ENCODE measurements around the gene SPOCK1. TPM values are rescaled to one million over a fixed set of nuclear protein-coding genes. Genes with fewer than 3 reads are reported as not detected.

The SPOCK1 gene
- total and polyA plus RNA-seq, 2 donors (not counting 3 experiments of a cell fraction or from before 2014, with no cell fraction given), result 144 to 280 TPM

DNA sequence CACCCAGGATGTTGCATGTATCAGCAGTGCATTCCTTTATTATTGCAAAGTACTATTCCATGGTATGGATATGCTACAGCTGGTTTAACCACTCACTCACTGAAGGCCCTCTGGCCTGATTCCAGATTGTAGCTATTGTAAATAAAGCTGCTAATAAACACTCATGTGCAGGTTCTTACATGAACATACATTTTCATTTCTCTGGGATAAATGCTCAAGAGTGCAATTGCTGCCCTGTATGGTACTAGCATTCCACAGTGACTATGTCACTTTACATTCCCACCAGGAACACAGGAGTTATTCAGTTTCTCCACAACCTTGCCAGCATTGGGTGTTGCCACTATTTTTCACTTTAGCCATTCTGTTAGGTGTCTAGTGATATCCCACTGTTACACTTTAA, 267.6 kb downstream of the SPOCK1 start:
- DNase-seq (ENCODE audit: low read depth, low spot score) (no peak), FAIRE-seq (peak; percentile 61)
- TF ChIP-seq POLR2AphosphoS5 (IDR thresholded peaks at IDR 0.05; ENCODE audit: insufficient read depth, low read depth, low read length) (no peak), GATA2 (IDR thresholded peaks at IDR 0.05; ENCODE audit: insufficient read depth, insufficient read length, low read depth, low read length) (no peak), POLR2A (IDR thresholded peaks at IDR 0.05; ENCODE audit: low read depth, low read length) (no peak), JUN (IDR thresholded peaks at IDR 0.05; ENCODE audit: borderline replicate concordance, insufficient read depth, insufficient read length, low read depth) (no peak), FOS (IDR thresholded peaks at IDR 0.05; ENCODE audit: borderline replicate concordance, insufficient read depth, low read length) (no peak), EZH2 (IDR thresholded peaks at IDR 0.05; ENCODE audit: borderline replicate concordance, low read depth, low read length, severe bottlenecking) (no peak), MYC (IDR thresholded peaks at IDR 0.05; ENCODE audit: low read depth, low read length) (no peak)
- TF ChIP-seq, protein P1, sequence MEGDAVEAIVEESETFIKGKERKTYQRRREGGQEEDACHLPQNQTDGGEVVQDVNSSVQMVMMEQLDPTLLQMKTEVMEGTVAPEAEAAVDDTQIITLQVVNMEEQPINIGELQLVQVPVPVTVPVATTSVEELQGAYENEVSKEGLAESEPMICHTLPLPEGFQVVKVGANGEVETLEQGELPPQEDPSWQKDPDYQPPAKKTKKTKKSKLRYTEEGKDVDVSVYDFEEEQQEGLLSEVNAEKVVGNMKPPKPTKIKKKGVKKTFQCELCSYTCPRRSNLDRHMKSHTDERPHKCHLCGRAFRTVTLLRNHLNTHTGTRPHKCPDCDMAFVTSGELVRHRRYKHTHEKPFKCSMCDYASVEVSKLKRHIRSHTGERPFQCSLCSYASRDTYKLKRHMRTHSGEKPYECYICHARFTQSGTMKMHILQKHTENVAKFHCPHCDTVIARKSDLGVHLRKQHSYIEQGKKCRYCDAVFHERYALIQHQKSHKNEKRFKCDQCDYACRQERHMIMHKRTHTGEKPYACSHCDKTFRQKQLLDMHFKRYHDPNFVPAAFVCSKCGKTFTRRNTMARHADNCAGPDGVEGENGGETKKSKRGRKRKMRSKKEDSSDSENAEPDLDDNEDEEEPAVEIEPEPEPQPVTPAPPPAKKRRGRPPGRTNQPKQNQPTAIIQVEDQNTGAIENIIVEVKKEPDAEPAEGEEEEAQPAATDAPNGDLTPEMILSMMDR (IDR thresholded peaks at IDR 0.05; ENCODE audit: extremely low read depth in 1 of 2, insufficient read depth in 1 of 2, low read depth in 1 of 2, low read length in 2 of 2), result no peak
- TF ChIP-seq, protein P2, sequence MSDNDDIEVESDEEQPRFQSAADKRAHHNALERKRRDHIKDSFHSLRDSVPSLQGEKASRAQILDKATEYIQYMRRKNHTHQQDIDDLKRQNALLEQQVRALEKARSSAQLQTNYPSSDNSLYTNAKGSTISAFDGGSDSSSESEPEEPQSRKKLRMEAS (IDR thresholded peaks at IDR 0.05; ENCODE audit: insufficient read depth, insufficient read length), result no peak
- no peaks in the 10 kb centered on the region for H3K9me3 ChIP-seq (replicated peaks; ENCODE audit: control insufficient read depth, insufficient read depth, low read length)
- H2AFZ ChIP-seq (ENCODE audit: low read depth, low read length), result no peak overlapping the region
- H3K79me2 ChIP-seq (ENCODE audit: control insufficient read depth, insufficient read depth, low read length), result peaks cover 2% of the 10 kb centered on the region
- no peaks in the 10 kb centered on the region for H3K27me3 ChIP-seq (ENCODE audit: control insufficient read depth in 2 of 2, insufficient read depth in 2 of 2, low read length in 2 of 2)
- intact Hi-C loops (cut with micrococcal nuclease) (no loop called here), dilution Hi-C loops (cut with MboI; ENCODE audit: extremely low pct_ligation_motif_present, low sequenced_read_pairs) (no loop called here)
- H3K9me1 ChIP-seq (replicated peaks; ENCODE audit: control insufficient read depth, extremely low read depth, insufficient read depth, low read length), result no peaks in the 10 kb centered on the region
- no TSS peak for BruUV-seq (replicated peaks)
- no peaks in the 10 kb centered on the region for H3K36me3 ChIP-seq (ENCODE audit: control insufficient read depth in 2 of 2, extremely low read depth in 1 of 2, insufficient read depth in 2 of 2, low read length in 2 of 2)
- no peaks in the 10 kb centered on the region for H3K4me1 ChIP-seq (ENCODE audit: control insufficient read depth, extremely low read depth, insufficient read depth, low read length)
- no peak overlapping the region for H3K4me2 ChIP-seq (ENCODE audit: insufficient read depth, low read length)
- no peak overlapping the region for H3K27ac ChIP-seq (ENCODE audit: insufficient read depth, low read depth, low read length)
- H3K9ac ChIP-seq (replicated peaks; ENCODE audit: extremely low read depth, insufficient read depth, low read length), result no peak overlapping the region
- H3K4me3 ChIP-seq (replicated peaks in 1 of 3; ENCODE audit: insufficient read depth in 1 of 3, low read depth in 1 of 3, low read length in 3 of 3), result no peak overlapping the region
- ChIA-PET CTCF (no interaction called here), POLR2A (no interaction called here)
- no peaks in the 10 kb centered on the region for H4K20me1 ChIP-seq (replicated peaks; ENCODE audit: control insufficient read depth, extremely low read depth, insufficient read depth, low read length)

Data from endothelial cell of umbilical vein (primary cell).